Measurements from ENCODE around the gene BSG.

- TF ChIP-seq CTCF (IDR thresholded peaks at IDR 0.05; ENCODE audit: low read depth, low read length, poor library complexity, severe bottlenecking) (no peak), EZH2phosphoT487 (IDR thresholded peaks at IDR 0.05; ENCODE audit: borderline replicate concordance, low read length) (no peak)
These were observed 30.1 kb upstream of the BSG start for GRCh38 chr19:542173-542866.
